Hematopoietic multipotent progenitor cell treated with erythropoietin and hydrocortisone succinate and interleukin-3 and kit ligand, for 6 days (in vitro differentiated cells): ENCODE measurements around the gene TMEM167B.

ENCODE experiments used
- DNase-seq: peaks from one replicate; pipeline ENCODE4 v3.0.0-alpha.2; 2015

TMEM167B gene

DNA sequence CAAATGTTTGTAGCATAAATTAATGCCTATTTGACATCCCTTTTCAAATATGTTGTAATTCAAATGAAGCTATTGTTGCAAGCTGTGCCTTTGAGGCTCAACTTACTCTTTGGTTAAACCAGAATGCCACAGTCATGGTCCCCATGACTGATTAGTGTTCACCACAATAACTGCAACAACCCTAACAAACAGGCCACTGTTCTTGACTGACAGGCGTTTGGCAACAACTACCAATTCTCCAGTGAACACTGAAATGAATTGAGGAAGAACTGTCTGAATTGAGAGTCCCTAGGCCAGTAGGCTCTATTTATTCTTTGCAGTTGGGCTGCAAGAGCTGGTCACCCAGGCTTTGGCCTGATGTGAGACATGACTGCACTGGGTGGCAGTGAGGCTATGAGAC, 6.6 kb upstream of the TMEM167B start:
- DNase-seq = peak; percentile 81

DNA sequence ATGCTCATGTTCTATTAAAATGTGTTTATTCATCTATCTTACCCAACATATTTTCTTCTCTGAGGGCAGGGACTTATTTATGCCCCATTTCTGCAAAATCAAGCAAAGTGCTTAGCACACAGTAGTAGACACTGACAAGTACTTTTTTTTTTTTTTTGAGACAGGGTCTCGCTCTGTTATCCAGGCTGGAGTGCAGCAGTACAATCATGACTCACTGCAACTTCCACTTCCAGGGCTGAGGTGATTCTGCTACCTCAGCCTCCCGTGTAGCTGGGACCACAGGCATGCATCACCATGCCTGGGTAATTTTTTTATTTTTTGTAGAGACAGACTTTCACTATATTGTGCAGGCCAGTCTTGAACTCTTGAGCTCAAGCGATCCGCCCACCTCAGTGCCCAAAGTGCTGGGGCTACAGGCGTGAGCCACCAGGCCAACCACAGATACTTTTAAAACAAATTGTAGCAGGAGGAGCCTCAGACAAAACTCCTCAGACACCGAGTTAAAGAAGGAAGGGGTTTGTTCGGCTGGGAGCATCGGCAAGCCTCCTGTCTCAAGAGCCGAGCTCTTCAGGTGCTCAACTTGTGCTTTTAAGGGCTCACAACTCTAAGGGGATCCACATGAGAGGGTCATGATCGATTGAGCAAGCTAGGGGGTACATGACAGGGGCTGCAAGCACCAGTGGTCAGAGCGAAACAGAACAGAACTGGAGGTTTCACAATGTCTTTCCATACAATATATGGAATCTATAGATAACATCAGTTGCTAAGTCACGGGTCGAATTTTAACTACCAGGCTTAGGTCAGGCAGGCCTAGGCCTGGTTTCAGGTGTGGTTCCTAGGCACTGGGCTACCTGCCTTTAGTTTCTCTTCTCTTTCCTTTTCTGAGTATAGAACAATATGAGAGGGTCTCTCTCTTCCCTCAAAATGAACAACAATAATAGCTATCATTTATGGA, 5.7 kb upstream of the TMEM167B start:
- no peak for DNase-seq

DNA sequence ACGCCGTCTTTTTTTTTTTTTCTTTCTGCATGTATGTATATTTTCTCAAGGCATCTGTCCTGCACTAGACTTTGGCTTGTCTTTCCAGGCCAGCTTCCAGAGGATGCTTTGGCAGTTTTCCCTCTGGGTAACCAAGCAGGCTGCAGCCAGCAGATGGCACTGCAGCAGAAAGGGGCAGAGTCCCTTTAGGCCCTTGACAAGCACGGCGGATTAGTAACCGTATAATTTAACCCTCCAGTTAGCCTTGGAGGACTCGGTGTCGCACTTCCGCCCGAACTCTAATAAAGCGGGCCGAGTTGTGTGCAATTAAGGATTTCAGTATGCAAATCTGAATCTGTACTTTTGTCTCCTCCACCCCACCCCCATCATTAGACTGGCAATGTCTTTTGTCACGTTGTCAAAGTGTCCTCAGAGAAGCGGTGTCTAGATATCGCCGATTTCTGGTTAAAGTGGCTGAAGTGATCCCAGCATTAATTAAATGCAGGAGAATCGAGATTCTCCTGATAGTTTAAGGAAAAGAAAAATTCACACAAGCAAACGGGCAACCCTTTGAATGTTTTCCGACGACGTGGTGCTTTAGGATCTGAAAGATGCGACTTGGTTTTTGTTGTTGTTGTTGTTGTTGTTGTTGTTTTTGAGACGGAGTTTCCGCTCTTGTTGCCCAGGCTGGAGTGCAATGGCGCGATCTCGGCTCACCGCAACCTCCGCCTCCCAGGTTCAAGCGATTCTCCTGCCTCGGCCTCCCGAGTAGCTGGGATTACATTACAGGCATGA, 1.1 kb upstream of the TMEM167B start:
- DNase-seq = peak; percentile 70

DNA sequence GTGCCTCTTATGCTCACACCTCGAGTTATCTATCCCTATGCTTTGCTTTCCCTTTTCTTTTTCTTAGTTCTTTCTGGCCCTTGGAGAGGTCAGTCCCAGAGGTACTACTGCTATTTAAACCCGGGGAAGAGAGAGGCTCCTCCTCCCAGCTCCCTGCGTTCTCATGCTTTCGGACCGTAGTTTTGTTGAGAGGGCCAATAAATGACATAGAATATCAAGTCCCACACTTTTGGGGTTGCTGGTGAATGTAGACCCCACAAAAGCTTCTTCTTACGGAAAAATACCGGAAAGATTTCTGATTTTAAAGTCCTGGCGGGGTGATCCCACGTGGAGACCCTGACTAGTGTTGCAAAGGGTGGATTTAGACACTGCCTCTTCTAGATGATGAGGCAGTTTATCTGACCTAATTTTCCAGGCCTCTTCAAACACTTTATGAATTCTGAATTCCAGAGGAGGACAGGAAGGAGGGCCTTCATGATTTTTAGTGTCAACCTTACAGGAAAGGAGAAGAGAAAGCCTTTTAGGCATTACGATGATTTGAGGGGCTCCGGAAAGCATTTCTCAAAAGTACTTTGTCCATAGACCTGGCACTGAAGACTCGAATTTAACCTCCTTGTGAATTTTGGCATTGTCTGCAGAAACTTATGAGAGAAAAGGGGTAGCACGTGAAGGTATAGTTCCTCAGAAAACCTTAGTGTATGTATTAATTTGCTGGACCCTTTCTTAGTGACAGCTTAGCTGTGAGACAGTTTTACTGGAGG, 694 bp downstream of the TMEM167B start:
- peak; percentile 80 for DNase-seq

DNA sequence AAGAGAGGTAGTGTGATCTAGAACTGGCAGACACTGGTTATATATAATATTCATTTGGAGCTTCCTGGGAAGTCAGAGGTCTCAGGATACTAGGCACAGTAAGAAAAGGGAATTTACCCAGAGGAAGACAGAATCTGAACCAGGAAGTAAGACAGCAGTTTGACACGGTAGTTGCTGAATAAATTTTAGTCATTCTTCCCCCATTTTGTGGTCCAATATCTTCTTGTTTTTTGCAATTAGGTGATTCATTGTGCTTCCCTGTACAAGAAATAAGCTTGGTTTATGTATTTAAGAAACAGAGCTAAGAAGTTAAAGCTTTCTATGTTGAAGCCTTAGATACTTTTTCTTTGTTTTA, 1.3 kb downstream of the TMEM167B start:
- DNase-seq = peak; percentile 31

DNA sequence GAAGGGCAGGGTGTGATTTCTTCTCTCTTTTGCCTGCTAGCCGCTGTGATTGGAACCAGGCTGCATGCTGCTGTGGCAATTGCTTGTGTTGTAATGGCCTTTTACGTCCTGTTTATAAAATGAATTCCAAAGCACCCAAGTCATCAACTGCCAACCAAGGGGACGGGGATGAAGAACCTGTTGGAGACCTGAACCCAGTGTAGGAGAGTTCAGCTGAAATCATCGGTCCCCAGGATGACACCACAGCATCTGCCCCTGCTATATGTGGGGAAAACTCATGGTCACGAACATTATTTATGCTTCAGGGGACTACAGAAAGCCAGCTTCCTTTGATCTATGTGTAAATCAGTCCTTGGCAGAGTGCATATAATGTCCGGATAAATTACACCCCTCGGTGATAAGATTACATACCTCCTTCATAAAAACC, 3.8 kb downstream of the TMEM167B start:
- DNase-seq = no peak

DNA sequence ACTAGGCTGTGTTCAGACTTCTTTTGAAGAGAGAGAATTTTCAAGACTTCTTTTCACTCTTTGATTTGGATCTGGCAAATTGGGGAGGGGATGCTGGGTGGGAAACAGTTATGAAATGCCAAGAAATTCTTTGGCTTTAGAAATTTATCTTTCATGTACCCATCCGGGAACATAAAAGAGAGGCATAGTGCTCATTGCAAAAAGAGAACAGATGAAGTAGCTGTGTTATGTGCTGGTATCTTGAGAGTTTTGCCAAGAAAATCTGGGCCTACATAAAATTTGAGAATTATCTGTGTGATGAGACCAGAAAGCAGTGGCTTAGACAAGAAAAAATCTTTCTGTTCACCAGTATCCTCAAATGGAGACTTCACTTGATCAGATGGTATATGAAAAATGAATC, 4.3 kb downstream of the TMEM167B start:
- DNase-seq = no peak

DNA sequence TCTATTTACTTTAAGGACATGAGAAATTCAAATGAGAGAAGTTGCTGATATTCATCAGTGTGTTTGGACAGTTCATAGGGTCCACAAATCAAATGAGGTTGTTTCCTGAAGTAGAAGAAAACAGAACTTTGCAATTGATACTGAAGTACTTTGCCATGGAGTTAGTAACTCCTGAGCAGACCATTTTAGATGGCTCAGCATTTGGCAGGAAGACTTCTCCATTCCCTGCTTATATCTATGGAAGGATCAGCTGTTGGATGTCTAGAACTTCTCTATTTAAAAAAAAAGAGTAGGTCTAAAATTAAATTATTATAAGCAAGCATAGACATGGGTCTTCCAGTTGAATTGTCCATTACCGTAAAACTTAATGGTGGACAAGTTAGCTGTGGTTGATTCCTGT, 5.1 kb downstream of the TMEM167B start:
- DNase-seq = no peak

DNA sequence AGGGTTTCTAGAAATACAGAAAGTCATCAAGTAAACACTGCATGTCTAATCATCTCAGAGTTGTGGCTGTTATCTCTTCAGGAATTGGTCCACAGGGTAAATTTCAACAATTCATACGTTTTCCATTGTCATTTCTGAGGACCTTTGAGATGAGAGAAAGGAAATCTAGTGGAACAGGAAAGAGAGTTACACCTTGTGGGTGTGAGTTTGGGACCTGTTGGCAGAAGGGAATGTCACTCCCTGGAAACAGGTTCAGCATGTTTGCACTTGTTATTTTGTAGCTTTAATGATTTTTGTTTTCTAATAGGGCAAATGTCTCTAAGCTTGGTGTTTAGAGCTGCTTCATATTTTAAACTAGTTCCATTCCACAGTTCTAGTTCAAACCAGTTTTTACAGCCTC, 5.6 kb downstream of the TMEM167B start:
- no peak for DNase-seq

DNA sequence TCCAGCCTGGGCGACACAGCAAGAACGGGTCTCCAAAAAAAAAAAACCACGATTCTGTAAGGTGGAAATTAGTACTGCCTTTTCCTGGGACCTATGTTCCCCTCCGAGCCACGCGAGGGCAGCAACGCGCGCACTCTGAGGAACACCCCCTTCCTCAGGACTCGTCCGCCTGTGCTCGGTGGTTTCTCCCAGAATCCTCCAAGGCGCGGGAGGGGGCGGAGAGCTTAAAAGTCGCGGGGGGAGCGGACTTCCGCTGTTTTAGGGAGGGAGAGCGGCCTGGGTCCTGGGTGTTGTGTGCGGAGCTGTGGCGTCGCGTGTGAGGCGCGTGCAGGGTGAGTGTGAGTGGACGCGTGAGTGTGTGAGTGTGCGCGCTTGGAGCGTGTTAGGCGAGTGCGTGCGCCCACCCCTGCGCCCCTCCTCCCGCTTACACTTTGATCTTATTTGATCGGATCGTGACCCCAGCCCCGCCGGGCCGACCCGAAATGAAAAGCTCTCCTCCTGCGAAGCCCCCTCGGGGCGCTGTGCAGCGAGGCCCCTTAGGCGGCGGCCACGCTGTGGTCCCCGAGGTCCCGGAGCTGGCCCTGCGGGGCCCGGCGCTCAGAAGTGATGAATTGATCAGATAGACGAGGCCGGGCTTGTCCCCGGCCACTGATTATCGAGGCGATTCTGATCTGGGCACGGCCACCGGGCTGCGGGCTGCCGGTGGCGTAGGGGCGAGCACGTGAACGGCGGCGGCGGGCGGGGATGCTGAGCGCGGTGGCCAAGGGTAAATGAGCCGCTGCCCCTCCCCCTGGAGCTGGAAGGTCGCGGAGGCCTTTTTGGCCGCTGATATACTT, 9.6 kb downstream of the TMEM167B start:
- DNase-seq = peak; percentile 99

DNA sequence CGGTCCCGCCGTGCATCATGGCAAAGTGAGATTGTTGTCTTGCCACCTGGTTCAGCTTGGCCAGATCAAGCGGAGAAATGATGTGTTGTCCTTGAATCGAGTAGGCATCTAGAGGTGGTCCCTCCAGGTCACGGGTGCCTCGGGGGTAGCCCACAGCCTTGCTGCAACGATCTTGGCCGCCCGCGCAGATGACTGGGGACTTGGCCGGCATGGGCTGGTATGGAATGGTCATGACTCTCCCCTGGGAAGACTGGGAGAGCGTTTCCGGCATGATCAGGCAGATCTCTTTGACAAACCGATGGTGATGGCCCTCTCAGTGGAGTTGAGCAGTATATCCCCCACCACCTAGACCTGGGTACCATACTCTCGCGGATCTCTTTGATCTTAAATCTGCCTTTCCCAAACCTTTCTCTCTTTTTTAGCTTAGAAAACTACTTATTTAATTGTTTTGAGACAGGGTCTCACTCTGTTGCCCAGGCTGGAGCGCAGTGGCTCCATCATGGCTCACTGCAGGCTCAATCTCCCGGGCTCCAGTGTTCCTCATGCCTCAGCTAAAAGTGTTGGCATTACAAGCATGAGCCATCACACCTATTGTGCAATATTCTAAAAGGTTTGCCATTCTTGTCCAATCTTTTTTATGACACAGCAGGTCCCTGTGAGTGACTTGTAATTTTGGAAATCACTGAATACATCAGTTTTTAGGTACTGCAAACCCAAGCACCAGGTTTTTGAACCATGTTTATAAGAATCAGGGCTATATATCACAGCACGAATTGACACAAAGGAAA, 14.0 kb downstream of the TMEM167B start:
- DNase-seq = no peak

DNA sequence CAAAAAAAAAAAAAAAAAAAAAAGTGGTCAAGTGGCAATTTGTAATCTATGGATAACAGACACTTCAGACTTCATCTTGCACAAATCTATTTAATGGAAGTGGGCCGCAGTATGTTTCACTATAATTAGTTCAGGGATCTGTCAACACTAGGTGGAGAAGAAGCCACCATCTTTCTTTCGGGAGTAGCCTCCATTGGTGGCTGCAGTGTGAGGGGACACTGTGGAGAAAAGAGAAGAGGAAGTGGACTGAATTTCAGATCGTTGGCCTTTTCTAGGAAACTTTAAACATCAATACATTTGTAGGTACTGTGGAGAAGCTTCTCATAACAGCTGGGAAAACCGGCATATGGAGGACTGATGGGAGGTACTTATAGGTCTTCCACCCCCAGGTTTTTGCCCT, 15.3 kb downstream of the TMEM167B start:
- DNase-seq = no peak

DNA sequence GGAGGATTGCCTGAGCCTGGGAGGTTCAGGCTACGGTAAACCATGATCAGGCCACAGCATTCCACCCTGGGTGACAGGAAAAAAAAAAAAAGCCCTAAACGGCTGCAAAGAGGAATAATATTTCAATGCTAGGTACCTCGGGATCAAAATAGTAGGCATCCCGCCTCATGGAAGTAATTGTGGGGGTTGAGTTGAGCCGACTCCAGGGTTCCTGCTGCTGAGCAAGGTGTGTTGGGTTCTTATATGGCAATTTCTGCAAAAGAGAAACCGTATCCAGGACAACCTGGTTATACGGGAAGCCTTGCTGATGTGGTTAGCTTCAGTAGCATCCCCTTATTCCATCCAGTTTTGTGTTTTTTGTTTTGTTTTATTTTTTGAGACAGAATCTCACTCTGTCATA, 17.2 kb downstream of the TMEM167B start:
- no peak for DNase-seq

DNA sequence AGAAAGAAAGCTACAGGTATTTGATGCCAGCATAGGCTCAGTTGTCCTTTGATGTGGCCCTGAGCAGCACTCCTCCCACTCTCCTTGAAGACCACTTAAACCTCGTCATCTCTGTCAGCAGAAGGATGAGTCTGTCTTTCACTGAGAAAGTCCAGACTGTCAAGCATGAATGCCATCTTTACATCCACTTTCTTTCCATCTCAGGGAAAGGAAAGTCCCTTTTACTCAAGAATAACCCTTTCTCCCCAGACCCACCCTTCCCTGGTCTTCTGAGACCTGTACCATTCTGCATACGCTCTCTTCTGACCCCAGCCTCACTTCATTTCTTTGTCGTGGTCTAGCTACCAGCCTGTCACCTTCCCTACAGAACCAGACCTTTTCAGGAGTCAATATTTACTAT, 19.3 kb downstream of the TMEM167B start:
- no peak for DNase-seq

DNA sequence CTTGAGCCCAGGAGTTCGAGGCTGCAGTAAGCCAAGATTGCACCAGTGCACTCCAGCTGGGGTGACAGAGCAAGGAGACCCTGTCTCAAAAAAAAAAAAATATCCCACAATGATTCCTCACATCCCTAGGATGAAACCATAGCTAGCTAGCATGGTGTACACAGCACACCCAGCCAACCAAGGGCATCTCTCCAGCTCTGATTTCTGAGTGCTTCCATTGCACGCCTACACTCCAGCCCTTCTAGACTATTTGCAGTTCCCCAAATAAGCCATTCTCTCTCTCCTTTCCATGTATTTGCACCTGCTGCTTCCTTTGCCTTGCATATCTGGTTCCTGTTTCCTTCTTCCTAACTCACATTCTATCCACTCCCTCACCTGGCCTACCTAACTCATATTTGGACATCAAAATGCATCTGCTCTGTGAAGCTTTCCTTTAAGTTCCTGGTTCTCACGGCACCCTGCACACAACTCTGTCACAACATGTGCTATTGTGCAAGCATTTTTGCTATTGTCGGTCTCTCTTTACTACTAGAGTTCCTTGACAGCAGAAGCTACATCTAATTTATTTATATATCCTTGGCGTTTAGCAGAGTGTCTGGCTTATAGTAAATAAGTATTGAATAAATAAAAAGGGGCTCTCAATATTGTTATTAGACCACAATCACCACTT, 21.0 kb downstream of the TMEM167B start:
- DNase-seq = peak; percentile 37

DNA sequence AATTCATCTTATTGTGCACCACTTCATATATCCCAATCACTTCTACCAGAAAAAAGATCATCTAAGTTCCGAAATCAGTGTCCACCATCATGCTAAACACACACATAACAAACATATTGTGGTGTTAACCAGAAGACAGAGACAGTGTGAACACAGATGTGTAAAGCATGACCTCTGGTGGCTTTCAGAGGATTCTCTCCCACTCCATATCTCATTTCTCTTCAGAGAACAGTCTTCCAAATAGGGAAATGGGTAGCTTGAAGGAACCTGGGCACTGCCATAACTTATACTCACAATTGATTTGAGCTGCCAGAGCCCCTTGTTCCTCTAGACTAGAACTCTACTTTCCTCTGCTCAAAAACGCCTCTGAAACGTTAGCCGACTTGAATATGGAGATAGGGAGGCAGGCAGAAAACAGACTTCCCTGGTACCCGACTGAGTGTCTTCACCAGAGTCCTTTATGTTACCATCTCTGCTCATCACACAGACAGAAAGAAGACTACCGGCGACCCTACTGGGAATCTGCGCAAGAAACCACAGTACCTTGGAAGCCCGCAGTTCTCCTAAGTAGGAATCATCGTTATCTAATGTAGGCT, 21.6 kb downstream of the TMEM167B start:
- peak; percentile 84 for DNase-seq

DNA sequence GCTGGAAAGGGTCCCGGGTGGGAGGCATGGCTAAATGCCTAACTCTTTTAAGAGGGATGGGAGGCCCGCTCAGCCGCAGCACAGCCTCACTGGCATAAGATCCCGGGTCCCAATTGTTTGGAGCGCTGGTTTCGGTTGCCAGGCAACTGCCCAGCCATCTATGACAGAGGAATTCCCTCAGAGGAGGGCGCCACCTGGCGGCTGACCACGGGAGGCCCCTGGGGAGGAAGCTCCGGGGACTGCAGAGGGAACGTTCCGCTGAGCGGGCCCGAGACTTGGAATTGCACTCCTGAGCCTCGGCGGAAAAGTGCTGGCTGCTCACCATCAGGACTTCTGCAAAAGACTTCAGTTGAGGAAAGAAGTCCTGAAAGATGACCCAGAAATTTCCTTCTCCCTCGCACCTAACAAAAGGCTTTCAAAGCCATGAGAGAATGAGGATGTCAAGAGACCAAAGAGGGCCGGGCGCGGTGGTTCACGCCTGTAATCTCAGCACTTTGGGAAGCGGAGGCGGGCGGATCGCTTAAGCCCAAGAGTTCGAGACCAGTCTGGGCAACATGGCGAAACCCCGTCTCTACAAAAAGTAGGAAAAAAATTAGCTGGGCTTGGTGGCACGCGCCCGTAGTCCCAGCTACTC, 22.2 kb downstream of the TMEM167B start:
- peak; percentile 92 for DNase-seq

DNA sequence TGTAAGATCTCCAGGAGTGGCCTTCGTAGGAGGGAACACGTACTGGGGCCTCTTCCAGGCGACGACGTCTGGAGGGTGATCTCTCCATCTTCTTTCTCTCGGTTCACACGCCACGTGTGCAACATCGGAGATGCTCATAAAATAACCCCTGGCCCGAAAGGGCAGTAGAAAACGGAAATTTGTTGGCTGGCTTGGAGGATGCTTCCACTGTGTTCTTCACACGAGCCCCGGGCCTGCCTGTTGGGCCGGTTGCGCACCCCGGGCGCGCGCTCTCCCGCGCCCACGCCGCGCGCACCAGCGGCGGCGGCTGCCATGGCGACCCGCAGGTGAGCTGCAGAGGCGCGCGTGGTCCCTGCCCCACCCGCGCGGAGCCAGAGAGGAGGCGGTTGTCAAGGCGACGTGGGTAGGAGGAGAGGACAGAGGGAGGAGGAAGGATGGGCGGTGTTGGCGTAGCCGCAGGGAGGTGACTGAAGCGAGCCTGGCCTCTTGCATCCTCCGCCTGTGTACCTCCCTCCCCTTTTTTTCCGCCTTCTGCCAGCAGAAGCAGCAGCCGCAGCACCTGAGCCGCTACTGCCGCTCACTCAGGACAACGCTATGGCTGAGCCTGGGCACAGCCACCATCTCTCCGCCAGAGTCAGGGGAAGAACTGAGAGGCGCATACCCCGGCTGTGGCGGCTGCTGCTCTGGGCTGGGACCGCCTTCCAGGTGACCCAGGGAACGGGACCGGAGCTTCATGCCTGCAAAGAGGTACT, 23.2 kb downstream of the TMEM167B start, which contains the start of gene ELAPOR1:
Gene ELAPOR1 (plus strand): TSS at position 526 of the 752 bp plus-strand sequence. CDS start 69 bp downstream, at position 595.
- DNase-seq = peak; percentile 60

DNA sequence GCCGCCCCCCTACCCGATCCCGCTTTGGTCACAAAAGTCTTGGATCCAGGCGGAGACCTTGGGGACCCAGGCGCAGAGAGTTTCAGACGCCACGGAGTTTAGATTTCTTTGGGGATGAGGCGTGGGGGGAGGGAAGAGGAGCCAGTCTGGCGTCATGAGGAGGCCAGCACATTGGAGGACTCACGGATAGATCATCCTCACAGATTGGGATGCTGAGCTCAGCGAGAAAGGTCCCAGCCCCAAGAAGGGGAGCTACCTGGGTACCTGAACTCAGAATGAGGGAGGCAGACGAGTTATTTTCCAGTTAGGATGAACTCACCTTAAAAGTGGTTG, 23.7 kb downstream of the TMEM167B start:
- no peak for DNase-seq
